Testis (tissue), 3 donors: ENCODE data around the gene PTGS2. TPM values are rescaled to one million over a fixed set of nuclear protein-coding genes. Genes with fewer than 3 reads are reported as not detected.

Experiments used
- DNase-seq: peaks from one replicate; pipeline ENCODE4 v3.0.0-alpha.2; 2019
- H3K27ac ChIP-seq, 2 donors: fragments of 200-600 bp; sonication (generic); one replicate each; pipeline ENCODE4 v1.5.1; 2019
- H3K27me3 ChIP-seq: fragments of 200-600 bp; sonication (generic); one replicate; pipeline ENCODE4 v1.5.1; 2019
- H3K36me3 ChIP-seq: fragments of 200-600 bp; sonication (generic); one replicate; pipeline ENCODE4 v1.5.1; 2017; ENCODE audit warnings: low read depth; ENCODE audit errors: missing control alignments
- H3K4me1 ChIP-seq: fragments of 200-600 bp; sonication (generic); one replicate; pipeline ENCODE4 v1.5.1; 2019
- H3K4me3 ChIP-seq, 2 donors: fragments of 200-600 bp; sonication (generic); one replicate each; pipeline ENCODE4 v1.5.1; 2017 to 2019
- H3K9me3 ChIP-seq: fragments of 200-600 bp; sonication (generic); one replicate; pipeline ENCODE4 v1.5.1; 2017
- CTCF ChIP-seq, 3 experiments: fragments of 450-650 bp in 2 of 3; fragments of 200-600 bp in 1 of 3; sonication (generic) in 1 of 3; IDR thresholded peaks; one replicate each; pipeline ENCODE4 v1.5.1; 2016 to 2019; ENCODE audit warnings: antibody characterized with exemption in 3 of 3, mild to moderate bottlenecking in 2 of 3, moderate library complexity in 1 of 3
- POLR2A ChIP-seq: fragments of 450-650 bp; IDR thresholded peaks from one replicate; pipeline ENCODE4 v1.6.1; 2017; ENCODE audit warnings: antibody characterized with exemption, mild to moderate bottlenecking, moderate library complexity
- WGBS, 2 donors: methylation state at CpG; one replicate each; pipeline ENCODE4 v1.1.5; 2018; 5-methylcytosine and 5-hydroxymethylcytosine counted together
- intact Hi-C: fragments of 100-400 bp; cut with DNase I; formaldehyde crosslinking; loops from one replicate; pipeline ENCODE4 v1.15.1; 2023; ENCODE audit warnings: low total_unique reads
- polyA plus RNA-seq: library from polyadenylated mRNA; stranded (reverse); fragments of 350-450 nt; fragmentation: Illumina TruSeq; extraction: RNeasy Lipid Tissue Mini Kit (QIAGEN cat#74804); gene quantifications from one replicate; pipeline ENCODE4 v1.2.3, GENCODE V29; 2014; ENCODE audit warnings: low read depth, low replicate concordance; ENCODE audit not compliant: insufficient read depth
- total RNA-seq, 2 donors: library from RNA; depleted of rRNA; stranded (reverse); fragments of >200 nt; gene quantifications; one replicate each; pipeline ENCODE4 v1.2.3, GENCODE V29; 2016

The PTGS2 gene
- total and polyA plus RNA-seq, 3 donors from 2014 or later = 0.19 to 1.0 (median 0.75) TPM

DNA sequence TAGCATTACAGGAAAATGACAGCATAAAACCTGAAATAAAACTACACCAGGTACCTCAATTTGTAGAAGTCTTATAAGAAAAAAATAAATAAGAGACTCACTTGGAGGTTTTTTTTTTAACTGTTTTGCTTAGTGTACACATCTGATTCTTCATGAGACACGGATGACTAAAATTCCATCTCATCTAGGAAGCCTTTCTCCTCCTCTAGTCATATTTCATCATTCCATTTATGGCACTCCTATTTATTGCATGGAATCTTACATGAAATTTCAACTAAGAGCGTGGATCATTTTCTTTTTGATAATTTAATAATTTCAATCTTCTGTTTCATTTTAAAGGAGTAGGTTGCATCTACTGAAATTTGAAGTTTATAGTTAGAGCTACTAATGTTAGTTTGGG is 1.6 kb upstream of the PTGS2 start:
- no peak for DNase-seq
- Histone ChIP-seq H3K36me3 (no peaks in the 10 kb centered on the region), H3K27me3 (no peaks in the 10 kb centered on the region), H3K27ac (no peak overlapping the region), H3K9me3 (no peaks in the 10 kb centered on the region), H3K4me1 (no peaks in the 10 kb centered on the region), H3K4me3 (no peak overlapping the region)
- WGBS, 2 donors = 80 to 86% methylated on average over 2 of the region's 2 CpGs
- TF ChIP-seq CTCF (IDR thresholded peaks at IDR 0.05) (no peak), POLR2A (no peak)
- intact Hi-C loops = no loop called here

DNA sequence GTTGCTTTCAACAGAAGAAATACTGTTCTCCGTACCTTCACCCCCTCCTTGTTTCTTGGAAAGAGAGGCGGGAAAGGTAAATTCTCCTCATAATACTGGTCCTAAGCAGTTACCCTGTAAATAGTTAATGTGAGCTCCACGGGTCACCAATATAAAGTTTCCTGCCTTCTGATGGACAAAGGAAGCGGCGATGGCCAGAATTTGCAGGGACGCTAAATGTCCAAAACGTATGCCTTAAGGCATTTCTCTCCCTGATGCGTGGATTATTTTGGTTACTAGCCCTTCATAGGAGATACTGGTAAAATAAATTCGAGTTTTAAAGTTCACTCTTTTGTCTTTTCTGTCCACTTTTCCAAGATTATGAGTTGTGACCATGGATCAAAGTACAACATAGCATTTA is 898 bp upstream of the PTGS2 start:
- Histone ChIP-seq H3K27me3 (no peaks in the 10 kb centered on the region), H3K4me3 (peak overlapping the region; percentile 59 to 69), H3K4me1 (no peaks in the 10 kb centered on the region), H3K36me3 (no peaks in the 10 kb centered on the region), H3K9me3 (no peaks in the 10 kb centered on the region), H3K27ac (peak overlapping the region in 1 of 2 donors; percentile 59)
- DNase-seq = no peak
- TF ChIP-seq CTCF (IDR thresholded peaks at IDR 0.05) (no peak), POLR2A (no peak)
- 6 to 28% methylated on average over 9 of the region's 9 CpGs for WGBS, 2 donors
- intact Hi-C loops = no loop called here

DNA sequence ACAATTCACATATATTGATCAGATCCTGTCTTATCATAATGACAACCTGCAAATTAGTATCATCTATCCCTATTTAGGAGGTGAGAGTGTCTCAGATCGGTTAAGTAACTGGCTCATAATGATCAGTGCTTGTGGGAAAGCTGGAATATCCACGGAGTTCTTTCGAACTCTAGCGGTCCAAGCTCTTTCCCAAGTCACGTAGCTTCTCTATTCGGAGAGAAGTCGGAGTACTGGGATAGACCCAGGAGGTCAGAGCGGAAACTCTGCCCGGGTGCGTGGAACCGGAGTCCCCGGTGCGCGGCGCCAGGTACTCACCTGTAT is 339 bp downstream of the PTGS2 start:
- H3K36me3 ChIP-seq = no peaks in the 10 kb centered on the region
- peak overlapping the region; percentile 59 to 69 for H3K4me3 ChIP-seq
- no peaks in the 10 kb centered on the region for H3K4me1 ChIP-seq
- H3K9me3 ChIP-seq = no peaks in the 10 kb centered on the region
- TF ChIP-seq POLR2A (no peak), CTCF (IDR thresholded peaks at IDR 0.05) (no peak)
- H3K27ac ChIP-seq = peak overlapping the region in 1 of 2 donors; percentile 39
- intact Hi-C loops = no loop called here
- DNase-seq = no peak
- H3K27me3 ChIP-seq = no peaks in the 10 kb centered on the region
- WGBS, 2 donors = 1 to 5% methylated on average over 4 to 15 of the region's 15 CpGs

- 78 to 91% methylated on average over 2 of the region's 2 CpGs for WGBS, 2 donors
- DNase-seq = no peak
- Histone ChIP-seq H3K4me3 (no peak overlapping the region), H3K27me3 (no peaks in the 10 kb centered on the region), H3K4me1 (no peaks in the 10 kb centered on the region), H3K27ac (no peak overlapping the region), H3K36me3 (no peaks in the 10 kb centered on the region), H3K9me3 (no peaks in the 10 kb centered on the region)
- intact Hi-C loops = no loop called here
- TF ChIP-seq CTCF (IDR thresholded peaks at IDR 0.05) (no peak), POLR2A (no peak)
These were observed 2.1 kb downstream of the PTGS2 start for GRCh38 chr1:186678155-186678554.

GRCh38 chr1:186672596-186672995 is 7.6 kb downstream of the PTGS2 start:
- Histone ChIP-seq H3K27me3 (no peaks in the 10 kb centered on the region), H3K9me3 (no peaks in the 10 kb centered on the region), H3K4me1 (no peaks in the 10 kb centered on the region), H3K27ac (no peak overlapping the region), H3K36me3 (no peaks in the 10 kb centered on the region), H3K4me3 (no peak overlapping the region)
- intact Hi-C loops = no loop called here
- no peak for DNase-seq
- WGBS, 2 donors = 90 to 97% methylated on average over 3 of the region's 3 CpGs
- TF ChIP-seq POLR2A (no peak), CTCF (IDR thresholded peaks at IDR 0.05) (no peak)
